SK-N-SH (cell line): ENCODE results near the gene MYLK. TPM values are rescaled to one million over a fixed set of nuclear protein-coding genes. Genes with fewer than 3 reads are reported as not detected.

ENCODE experiments used
- CTCF ChIA-PET: fragments of 300-600, 350-600 bp; formaldehyde crosslinking; extraction: SDS; loops from one replicate; lab custom pipeline; 2021; lab: Yijun Ruan, JAX
- POLR2A ChIA-PET: fragments of 350-600 bp; sonication (Branson Sonifier 250); formaldehyde crosslinking; extraction: SDS; loops from one replicate; lab custom pipeline; 2020; ENCODE audit warnings: antibody characterized with exemption, inconsistent platforms; lab: Yijun Ruan, JAX
- DNase-seq: peaks from one replicate; pipeline ENCODE4 v3.0.0; 2012
- H2AFZ ChIP-seq: fragments of 200-600 bp; sonication (generic); 2 replicates; pipeline ENCODE4 v1.8.1; 2016; ENCODE audit warnings: antibody characterized with exemption, mild to moderate bottlenecking, low read depth
- H3F3A ChIP-seq: fragments of 200-600 bp; sonication (generic); replicated peaks from 2 replicates; pipeline ENCODE3; 2016; ENCODE audit warnings: antibody characterized with exemption, mild to moderate bottlenecking; ENCODE audit not compliant: insufficient read depth
- H3K27ac ChIP-seq, 2 experiments: fragments of 200-500 bp in 1 of 2; fragments of 200-600 bp in 1 of 2; sonication (Bioruptor generic) in 1 of 2; sonication (generic), shearing (Covaris generic) in 1 of 2; 2 replicates each; pipeline versions ENCODE4 v1.5.1 to v1.6.1; 2014 to 2016; ENCODE audit warnings: low read depth in 2 of 2, inconsistent platforms in 1 of 2, low read length in 1 of 2, mild to moderate bottlenecking in 1 of 2, mixed read lengths in 1 of 2
- H3K27me3 ChIP-seq: fragments of 200-600 bp; sonication (generic), shearing (Covaris generic); 2 replicates; pipeline ENCODE4 v1.6.1; 2016; ENCODE audit warnings: mixed run types; ENCODE audit not compliant: insufficient read depth
- H3K36me3 ChIP-seq, 2 experiments: fragments of 200-500 bp in 1 of 2; fragments of 200-600 bp in 1 of 2; sonication (Bioruptor generic) in 1 of 2; sonication (generic) in 1 of 2; replicated peaks in 1 of 2; 2 replicates each; pipeline versions ENCODE3 to v1.5.1; 2014 to 2016; ENCODE audit warnings: low read length in 1 of 2, mild to moderate bottlenecking in 1 of 2; ENCODE audit not compliant: insufficient read depth in 2 of 2, control insufficient read depth in 1 of 2
- H3K4me1 ChIP-seq, 2 experiments: fragments of 200-500 bp in 1 of 2; fragments of 200-600 bp in 1 of 2; sonication (Bioruptor generic) in 1 of 2; sonication (generic), shearing (Covaris generic) in 1 of 2; 2 replicates each; pipeline versions ENCODE4 v1.5.1 to v1.6.1; 2014 to 2016; ENCODE audit warnings: low read depth in 1 of 2, low read length in 1 of 2, mixed run types in 1 of 2; ENCODE audit not compliant: insufficient read depth in 2 of 2, control insufficient read depth in 1 of 2
- H3K4me2 ChIP-seq: fragments of 200-600 bp; sonication (generic), shearing (Covaris generic); 2 replicates; pipeline ENCODE4 v1.6.1; 2017; ENCODE audit warnings: mixed run types
- H3K4me3 ChIP-seq, 2 experiments: fragments of 200-500 bp in 1 of 2; fragments of 200-600 bp in 1 of 2; sonication (Bioruptor generic) in 1 of 2; sonication (generic), shearing (Covaris generic) in 1 of 2; 2 replicates each; pipeline versions ENCODE4 v1.5.1 to v1.8.1; 2014 to 2016; ENCODE audit warnings: low read depth in 2 of 2, inconsistent platforms in 1 of 2, low read length in 1 of 2, mild to moderate bottlenecking in 1 of 2, mixed read lengths in 1 of 2, moderate library complexity in 1 of 2
- H3K79me2 ChIP-seq: fragments of 200-600 bp; sonication (generic); 2 replicates; pipeline ENCODE4 v1.8.1; 2017; ENCODE audit warnings: mild to moderate bottlenecking; ENCODE audit not compliant: insufficient read depth
- H3K9ac ChIP-seq: fragments of 200-600 bp; sonication (generic); 2 replicates; pipeline ENCODE4 v1.6.1; 2017; ENCODE audit warnings: mixed run types
- H3K9me2 ChIP-seq: fragments of 200-600 bp; sonication (generic); 2 replicates; pipeline ENCODE4 v1.6.1; 2017; ENCODE audit warnings: mixed run types
- H3K9me3 ChIP-seq: fragments of 200-600 bp; sonication (generic); 2 replicates; pipeline ENCODE4 v1.6.1; 2017; ENCODE audit warnings: mixed run types, mild to moderate bottlenecking, moderate library complexity
- H4K20me1 ChIP-seq: fragments of 200-600 bp; sonication (generic); 2 replicates; pipeline ENCODE4 v1.6.1; 2017; ENCODE audit warnings: mild to moderate bottlenecking, mixed run types; ENCODE audit not compliant: insufficient read depth
- CHD2 ChIP-seq: fragments of 150-350 bp; IDR thresholded peaks from 2 replicates; pipeline ENCODE4 v1.6.1; 2018; ENCODE audit warnings: low read length; ENCODE audit not compliant: partially characterized antibody
- EZH2phosphoT487 ChIP-seq: fragments of 200-600 bp; sonication (generic); IDR thresholded peaks from 2 replicates; pipeline ENCODE4 v1.6.1; 2017; ENCODE audit warnings: low read depth, mixed run types, mild to moderate bottlenecking, antibody characterized with exemption, moderate library complexity, borderline replicate concordance
- FOSL2 ChIP-seq: IDR thresholded peaks from 2 replicates; pipeline ENCODE4 v1.4.0; 2012; ENCODE audit warnings: low read depth, mild to moderate bottlenecking, moderate library complexity, borderline replicate concordance
- FOXJ3 ChIP-seq: sonication (generic); formaldehyde crosslinking; IDR thresholded peaks from 2 replicates; pipeline ENCODE4 v1.5.1; 2020; ENCODE audit warnings: mild to moderate bottlenecking, missing genetic modification reagents
- FOXM1 ChIP-seq: IDR thresholded peaks from 2 replicates; pipeline ENCODE4 v1.4.0; 2012; ENCODE audit warnings: low read depth, mild to moderate bottlenecking
- JUND ChIP-seq: IDR thresholded peaks from 2 replicates; pipeline ENCODE4 v1.4.0; 2012
- MEF2A ChIP-seq: IDR thresholded peaks from 2 replicates; pipeline ENCODE4 v1.4.0; 2012; ENCODE audit warnings: low read depth, borderline replicate concordance
- POLR2AphosphoS5 ChIP-seq: IDR thresholded peaks from 2 replicates; pipeline ENCODE4 v1.6.1; 2012; ENCODE audit warnings: low read depth, low read length
- RFX5 ChIP-seq: IDR thresholded peaks from 2 replicates; pipeline ENCODE4 v1.6.1; 2012; ENCODE audit warnings: mild to moderate bottlenecking, improper control_type of control experiment, low read length
- SIN3A ChIP-seq: IDR thresholded peaks from 2 replicates; pipeline ENCODE4 v1.6.1; 2012; ENCODE audit warnings: low read depth, mild to moderate bottlenecking, low read length, moderate library complexity, borderline replicate concordance
- TCF12 ChIP-seq: IDR thresholded peaks from 2 replicates; pipeline ENCODE4 v1.4.0; 2012
- YY1 ChIP-seq: IDR thresholded peaks from 2 replicates; pipeline ENCODE4 v1.4.0; 2012; ENCODE audit warnings: low read depth, mild to moderate bottlenecking
- WGBS: methylation state at CpG from one replicate; pipeline ENCODE4 v1.1.6; 2017; ENCODE audit warnings: low lambda C conversion rate; 5-methylcytosine and 5-hydroxymethylcytosine counted together
- polyA plus RNA-seq, 3 experiments: library from polyadenylated mRNA; depleted of rRNA; stranded (reverse); fragments of >200 nt; gene quantifications; 2 replicates each; pipeline ENCODE4 v1.2.3, GENCODE V29; 2012
- TF ChIP-seq, protein P1 (sequence below): IDR thresholded peaks from 2 replicates; pipeline ENCODE4 v1.6.1; 2012; ENCODE audit warnings: mild to moderate bottlenecking, low read depth, low read length, moderate library complexity
- TF ChIP-seq, protein P2 (sequence below): IDR thresholded peaks from 2 replicates; pipeline ENCODE4 v1.4.0; 2012; ENCODE audit warnings: low read depth, borderline replicate concordance
- TF ChIP-seq, protein P3 (sequence below): IDR thresholded peaks from 2 replicates; pipeline ENCODE4; 2012

Gene MYLK
- polyA plus RNA-seq, 1 of the 3 experiments (the other 2 are of a cell fraction), result 272 TPM

DNA sequence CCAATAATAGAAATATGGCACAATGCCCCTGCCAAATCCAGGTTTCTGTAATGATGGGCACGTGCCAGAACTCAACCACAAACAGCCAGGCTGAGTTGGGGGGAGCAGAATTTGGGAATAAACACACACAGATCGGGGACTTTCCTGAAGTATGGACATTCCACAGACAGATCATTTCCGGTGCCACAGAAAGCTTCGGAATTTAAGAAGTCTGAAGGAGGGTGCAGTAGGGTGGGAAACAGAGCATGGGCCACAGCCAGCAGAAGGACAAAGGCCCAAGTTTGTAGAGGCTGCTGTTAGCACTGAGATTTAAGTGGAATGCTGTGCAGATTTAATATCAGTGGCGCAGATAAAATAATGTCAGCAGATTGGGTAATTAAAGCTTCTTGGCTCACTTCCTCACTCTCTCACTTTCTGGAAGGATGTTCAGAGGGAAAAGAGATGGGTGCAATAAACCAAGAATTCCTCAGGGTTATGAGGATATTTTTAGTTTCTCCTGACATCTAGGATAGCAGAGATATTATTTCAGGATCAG, 67.4 kb downstream of the MYLK start (continued):
- TF ChIP-seq CHD2, result no peak
- TF ChIP-seq RFX5, result no peak
- peak; percentile 78 for TF ChIP-seq JUND
- TF ChIP-seq POLR2AphosphoS5, result peak; percentile 72; the same call in 1 of the 2 replicates
- TF ChIP-seq MEF2A, result peak; percentile 87; the same call in 1 of the 2 replicates
- peak; percentile 93 for TF ChIP-seq TCF12
- no peak for TF ChIP-seq EZH2phosphoT487
- no peak for TF ChIP-seq FOXJ3 (CRISPR knock-in tag)
- TF ChIP-seq FOSL2, result peak; percentile 55; the same call in 1 of the 2 replicates
- TF ChIP-seq, protein P1, sequence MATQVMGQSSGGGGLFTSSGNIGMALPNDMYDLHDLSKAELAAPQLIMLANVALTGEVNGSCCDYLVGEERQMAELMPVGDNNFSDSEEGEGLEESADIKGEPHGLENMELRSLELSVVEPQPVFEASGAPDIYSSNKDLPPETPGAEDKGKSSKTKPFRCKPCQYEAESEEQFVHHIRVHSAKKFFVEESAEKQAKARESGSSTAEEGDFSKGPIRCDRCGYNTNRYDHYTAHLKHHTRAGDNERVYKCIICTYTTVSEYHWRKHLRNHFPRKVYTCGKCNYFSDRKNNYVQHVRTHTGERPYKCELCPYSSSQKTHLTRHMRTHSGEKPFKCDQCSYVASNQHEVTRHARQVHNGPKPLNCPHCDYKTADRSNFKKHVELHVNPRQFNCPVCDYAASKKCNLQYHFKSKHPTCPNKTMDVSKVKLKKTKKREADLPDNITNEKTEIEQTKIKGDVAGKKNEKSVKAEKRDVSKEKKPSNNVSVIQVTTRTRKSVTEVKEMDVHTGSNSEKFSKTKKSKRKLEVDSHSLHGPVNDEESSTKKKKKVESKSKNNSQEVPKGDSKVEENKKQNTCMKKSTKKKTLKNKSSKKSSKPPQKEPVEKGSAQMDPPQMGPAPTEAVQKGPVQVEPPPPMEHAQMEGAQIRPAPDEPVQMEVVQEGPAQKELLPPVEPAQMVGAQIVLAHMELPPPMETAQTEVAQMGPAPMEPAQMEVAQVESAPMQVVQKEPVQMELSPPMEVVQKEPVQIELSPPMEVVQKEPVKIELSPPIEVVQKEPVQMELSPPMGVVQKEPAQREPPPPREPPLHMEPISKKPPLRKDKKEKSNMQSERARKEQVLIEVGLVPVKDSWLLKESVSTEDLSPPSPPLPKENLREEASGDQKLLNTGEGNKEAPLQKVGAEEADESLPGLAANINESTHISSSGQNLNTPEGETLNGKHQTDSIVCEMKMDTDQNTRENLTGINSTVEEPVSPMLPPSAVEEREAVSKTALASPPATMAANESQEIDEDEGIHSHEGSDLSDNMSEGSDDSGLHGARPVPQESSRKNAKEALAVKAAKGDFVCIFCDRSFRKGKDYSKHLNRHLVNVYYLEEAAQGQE, result peak; percentile 53; the same call in 1 of the 2 replicates
- no peak for TF ChIP-seq YY1
- TF ChIP-seq, protein P2, sequence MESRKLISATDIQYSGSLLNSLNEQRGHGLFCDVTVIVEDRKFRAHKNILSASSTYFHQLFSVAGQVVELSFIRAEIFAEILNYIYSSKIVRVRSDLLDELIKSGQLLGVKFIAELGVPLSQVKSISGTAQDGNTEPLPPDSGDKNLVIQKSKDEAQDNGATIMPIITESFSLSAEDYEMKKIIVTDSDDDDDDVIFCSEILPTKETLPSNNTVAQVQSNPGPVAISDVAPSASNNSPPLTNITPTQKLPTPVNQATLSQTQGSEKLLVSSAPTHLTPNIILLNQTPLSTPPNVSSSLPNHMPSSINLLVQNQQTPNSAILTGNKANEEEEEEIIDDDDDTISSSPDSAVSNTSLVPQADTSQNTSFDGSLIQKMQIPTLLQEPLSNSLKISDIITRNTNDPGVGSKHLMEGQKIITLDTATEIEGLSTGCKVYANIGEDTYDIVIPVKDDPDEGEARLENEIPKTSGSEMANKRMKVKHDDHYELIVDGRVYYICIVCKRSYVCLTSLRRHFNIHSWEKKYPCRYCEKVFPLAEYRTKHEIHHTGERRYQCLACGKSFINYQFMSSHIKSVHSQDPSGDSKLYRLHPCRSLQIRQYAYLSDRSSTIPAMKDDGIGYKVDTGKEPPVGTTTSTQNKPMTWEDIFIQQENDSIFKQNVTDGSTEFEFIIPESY, result peak; percentile 65
- TF ChIP-seq SIN3A, result peak; percentile 28; the same call in 1 of the 2 replicates

DNA sequence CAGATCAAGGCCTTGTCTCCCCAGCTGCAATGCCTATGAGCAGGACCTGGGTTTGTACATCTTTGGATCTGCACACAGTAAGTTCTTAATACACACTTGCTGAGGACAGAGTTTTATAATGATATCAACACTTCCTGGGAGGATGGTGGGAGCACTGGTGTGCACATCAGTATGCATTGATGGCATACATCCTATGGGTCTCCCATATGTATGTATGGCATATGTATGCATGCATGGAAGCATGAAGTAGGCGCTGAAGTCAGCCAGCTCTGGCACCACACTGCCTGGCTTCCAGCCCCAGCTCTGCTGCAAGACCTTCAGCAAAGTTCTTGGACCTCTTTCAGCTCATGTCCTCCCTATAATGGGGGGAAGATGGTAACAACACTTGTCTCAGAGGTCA, 68.2 kb downstream of the MYLK start:
- peak overlapping the region; percentile 91 for H3K27ac ChIP-seq
- no peaks in the 10 kb centered on the region for H4K20me1 ChIP-seq
- no peak overlapping the region for H2AFZ ChIP-seq
- H3K27me3 ChIP-seq, result no peaks in the 10 kb centered on the region
- WGBS, result 80% methylated on average over 1 of the region's 1 CpG
- H3K4me3 ChIP-seq, result no peak overlapping the region
- no peak for TF ChIP-seq FOXM1
- TF ChIP-seq, protein P3, sequence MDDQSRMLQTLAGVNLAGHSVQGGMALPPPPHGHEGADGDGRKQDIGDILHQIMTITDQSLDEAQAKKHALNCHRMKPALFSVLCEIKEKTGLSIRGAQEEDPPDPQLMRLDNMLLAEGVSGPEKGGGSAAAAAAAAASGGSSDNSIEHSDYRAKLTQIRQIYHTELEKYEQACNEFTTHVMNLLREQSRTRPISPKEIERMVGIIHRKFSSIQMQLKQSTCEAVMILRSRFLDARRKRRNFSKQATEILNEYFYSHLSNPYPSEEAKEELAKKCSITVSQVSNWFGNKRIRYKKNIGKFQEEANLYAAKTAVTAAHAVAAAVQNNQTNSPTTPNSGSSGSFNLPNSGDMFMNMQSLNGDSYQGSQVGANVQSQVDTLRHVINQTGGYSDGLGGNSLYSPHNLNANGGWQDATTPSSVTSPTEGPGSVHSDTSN, result no peak
- no peak for TF ChIP-seq RFX5
- TF ChIP-seq, all 33 proteins: peak for 0
- Histone ChIP-seq H3K36me3 (peaks cover 39 to 59% of the 10 kb centered on the region in 2 experiments), H3K9me2 (no peaks in the 10 kb centered on the region), H3K4me2 (no peak overlapping the region; the same call in 1 of the 2 replicates), H3K9ac (peak overlapping the region; percentile 56; the same call in 1 of the 2 replicates), H3K79me2 (peaks cover 56% of the 10 kb centered on the region), H3K9me3 (no peaks in the 10 kb centered on the region), H3K4me1 (peaks cover 13 to 56% of the 10 kb centered on the region in 2 experiments; a peak in 3 of 4 replicates), H3F3A (peaks cover 60% of the 10 kb centered on the region)
- ChIA-PET CTCF (no interaction called here), POLR2A (no interaction called here)
- DNase-seq, result no peak
